Measurements from ENCODE around the gene UBA52.

The UBA52 gene

GRCh38 chr19:18609717-18610051, 38.0 kb downstream of the UBA52 start:
- TF ChIP-seq CTCF (IDR thresholded peaks at IDR 0.05; ENCODE audit: control insufficient read depth, extremely low read depth, insufficient read depth), result no peak
- no peak overlapping the region for H3K4me3 ChIP-seq (ENCODE audit: low read depth, low read length)
- DNase-seq (ENCODE audit: low read depth), result no peak

- DNase-seq (ENCODE audit: low read depth), result no peak
- H3K4me3 ChIP-seq (ENCODE audit: low read depth, low read length), result no peak overlapping the region
- no peak for TF ChIP-seq CTCF (IDR thresholded peaks at IDR 0.05; ENCODE audit: control insufficient read depth, extremely low read depth, insufficient read depth)
These were observed 38.5 kb downstream of the UBA52 start for GRCh38 chr19:18610245-18610555.

- no peak for TF ChIP-seq CTCF (IDR thresholded peaks at IDR 0.05; ENCODE audit: control insufficient read depth, extremely low read depth, insufficient read depth)
- no peak overlapping the region for H3K4me3 ChIP-seq (ENCODE audit: low read depth, low read length)
- DNase-seq (ENCODE audit: low read depth), result no peak
These were observed 39.1 kb downstream of the UBA52 start for GRCh38 chr19:18610556-18611326.

- no peak for TF ChIP-seq CTCF (IDR thresholded peaks at IDR 0.05; ENCODE audit: control insufficient read depth, extremely low read depth, insufficient read depth)
- DNase-seq (ENCODE audit: low read depth), result no peak
- H3K4me3 ChIP-seq (ENCODE audit: low read depth, low read length), result no peak overlapping the region
These were observed 39.8 kb downstream of the UBA52 start for GRCh38 chr19:18611327-18612050.

- TF ChIP-seq CTCF (IDR thresholded peaks at IDR 0.05; ENCODE audit: control insufficient read depth, extremely low read depth, insufficient read depth), result no peak
- H3K4me3 ChIP-seq (ENCODE audit: low read depth, low read length), result peak overlapping the region; percentile 44
- DNase-seq (ENCODE audit: low read depth), result no peak
These were observed 40.6 kb downstream of the UBA52 start for GRCh38 chr19:18612051-18612771.

GRCh38 chr19:18612772-18613588, 41.3 kb downstream of the UBA52 start, which contains the start of gene TMEM59L:
TMEM59L (plus strand) TSS chr19:18612870; CDS start chr19:18612959, 89 bp downstream.
- H3K4me3 ChIP-seq (ENCODE audit: low read depth, low read length), result peak within 1 kb of the TSS; percentile 44
- DNase-seq (ENCODE audit: low read depth), result no peak
- TF ChIP-seq CTCF (IDR thresholded peaks at IDR 0.05; ENCODE audit: control insufficient read depth, extremely low read depth, insufficient read depth), result no peak

Measured in LNCaP clone FGC (cell line).